Stimulated activated CD4-positive, alpha-beta T cell treated with anti-CD3 and anti-CD28 coated beads, Interleukin-2, amount 100 ng/mL, for 24 hours (primary cell): ENCODE measurements around the gene ATP6V1G2.

Source experiments
- DNase-seq, 2 donors: peaks; one replicate each; pipeline ENCODE4 v3.0.0-alpha.2; 2020

Gene ATP6V1G2

DNA sequence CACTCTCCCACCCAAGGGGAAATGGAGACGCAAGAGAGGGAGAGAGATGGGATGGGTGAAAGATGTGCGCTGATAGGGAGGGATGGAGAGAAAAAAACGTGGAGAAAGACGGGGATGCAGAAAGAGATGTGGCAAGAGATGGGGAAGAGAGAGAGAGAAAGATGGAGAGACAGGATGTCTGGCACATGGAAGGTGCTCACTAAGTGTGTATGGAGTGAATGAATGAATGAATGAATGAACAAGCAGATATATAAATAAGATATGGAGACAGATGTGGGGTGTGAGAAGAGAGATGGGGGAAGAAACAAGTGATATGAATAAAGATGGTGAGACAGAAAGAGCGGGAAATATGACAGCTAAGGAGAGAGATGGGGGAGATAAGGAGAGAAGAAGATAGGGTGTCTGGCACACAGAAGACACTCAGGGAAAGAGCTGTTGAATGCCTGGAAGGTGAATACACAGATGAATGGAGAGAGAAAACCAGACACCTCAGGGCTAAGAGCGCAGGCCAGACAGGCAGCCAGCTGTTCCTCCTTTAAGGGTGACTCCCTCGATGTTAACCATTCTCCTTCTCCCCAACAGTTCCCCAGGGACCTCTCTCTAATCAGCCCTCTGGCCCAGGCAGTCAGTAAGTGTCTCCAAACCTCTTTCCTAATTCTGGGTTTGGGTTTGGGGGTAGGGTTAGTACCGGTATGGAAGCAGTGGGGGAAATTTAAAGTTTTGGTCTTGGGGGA, 29.7 kb upstream of the ATP6V1G2 start:
- no peak for DNase-seq

DNA sequence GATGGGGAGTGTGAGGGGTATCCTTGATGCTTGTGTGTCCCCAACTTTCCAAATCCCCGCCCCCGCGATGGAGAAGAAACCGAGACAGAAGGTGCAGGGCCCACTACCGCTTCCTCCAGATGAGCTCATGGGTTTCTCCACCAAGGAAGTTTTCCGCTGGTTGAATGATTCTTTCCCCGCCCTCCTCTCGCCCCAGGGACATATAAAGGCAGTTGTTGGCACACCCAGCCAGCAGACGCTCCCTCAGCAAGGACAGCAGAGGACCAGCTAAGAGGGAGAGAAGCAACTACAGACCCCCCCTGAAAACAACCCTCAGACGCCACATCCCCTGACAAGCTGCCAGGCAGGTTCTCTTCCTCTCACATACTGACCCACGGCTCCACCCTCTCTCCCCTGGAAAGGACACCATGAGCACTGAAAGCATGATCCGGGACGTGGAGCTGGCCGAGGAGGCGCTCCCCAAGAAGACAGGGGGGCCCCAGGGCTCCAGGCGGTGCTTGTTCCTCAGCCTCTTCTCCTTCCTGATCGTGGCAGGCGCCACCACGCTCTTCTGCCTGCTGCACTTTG, 29.0 kb upstream of the ATP6V1G2 start, which contains the start of gene TNF:
Gene TNF (plus strand): TSS at position 231 of the 567 bp plus-strand sequence. CDS start 177 bp downstream, at position 408.
- DNase-seq = peak; percentile 86 to 91

DNA sequence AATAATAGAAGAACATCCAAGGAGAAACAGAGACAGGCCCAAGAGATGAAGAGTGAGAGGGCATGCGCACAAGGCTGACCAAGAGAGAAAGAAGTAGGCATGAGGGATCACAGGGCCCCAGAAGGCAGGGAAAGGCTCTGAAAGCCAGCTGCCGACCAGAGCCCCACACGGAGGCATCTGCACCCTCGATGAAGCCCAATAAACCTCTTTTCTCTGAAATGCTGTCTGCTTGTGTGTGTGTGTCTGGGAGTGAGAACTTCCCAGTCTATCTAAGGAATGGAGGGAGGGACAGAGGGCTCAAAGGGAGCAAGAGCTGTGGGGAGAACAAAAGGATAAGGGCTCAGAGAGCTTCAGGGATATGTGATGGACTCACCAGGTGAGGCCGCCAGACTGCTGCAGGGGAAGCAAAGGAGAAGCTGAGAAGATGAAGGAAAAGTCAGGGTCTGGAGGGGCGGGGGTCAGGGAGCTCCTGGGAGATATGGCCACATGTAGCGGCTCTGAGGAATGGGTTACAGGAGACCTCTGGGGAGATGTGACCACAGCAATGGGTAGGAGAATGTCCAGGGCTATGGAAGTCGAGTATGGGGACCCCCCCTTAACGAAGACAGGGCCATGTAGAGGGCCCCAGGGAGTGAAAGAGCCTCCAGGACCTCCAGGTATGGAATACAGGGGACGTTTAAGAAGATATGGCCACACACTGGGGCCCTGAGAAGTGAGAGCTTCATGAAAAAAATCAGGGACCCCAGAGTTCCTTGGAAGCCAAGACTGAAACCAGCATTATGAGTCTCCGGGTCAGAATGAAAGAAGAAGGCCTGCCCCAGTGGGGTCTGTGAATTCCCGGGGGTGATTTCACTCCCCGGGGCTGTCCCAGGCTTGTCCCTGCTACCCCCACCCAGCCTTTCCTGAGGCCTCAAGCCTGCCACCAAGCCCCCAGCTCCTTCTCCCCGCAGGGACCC, 28.0 kb upstream of the ATP6V1G2 start:
- peak; percentile 62 to 72 for DNase-seq

DNA sequence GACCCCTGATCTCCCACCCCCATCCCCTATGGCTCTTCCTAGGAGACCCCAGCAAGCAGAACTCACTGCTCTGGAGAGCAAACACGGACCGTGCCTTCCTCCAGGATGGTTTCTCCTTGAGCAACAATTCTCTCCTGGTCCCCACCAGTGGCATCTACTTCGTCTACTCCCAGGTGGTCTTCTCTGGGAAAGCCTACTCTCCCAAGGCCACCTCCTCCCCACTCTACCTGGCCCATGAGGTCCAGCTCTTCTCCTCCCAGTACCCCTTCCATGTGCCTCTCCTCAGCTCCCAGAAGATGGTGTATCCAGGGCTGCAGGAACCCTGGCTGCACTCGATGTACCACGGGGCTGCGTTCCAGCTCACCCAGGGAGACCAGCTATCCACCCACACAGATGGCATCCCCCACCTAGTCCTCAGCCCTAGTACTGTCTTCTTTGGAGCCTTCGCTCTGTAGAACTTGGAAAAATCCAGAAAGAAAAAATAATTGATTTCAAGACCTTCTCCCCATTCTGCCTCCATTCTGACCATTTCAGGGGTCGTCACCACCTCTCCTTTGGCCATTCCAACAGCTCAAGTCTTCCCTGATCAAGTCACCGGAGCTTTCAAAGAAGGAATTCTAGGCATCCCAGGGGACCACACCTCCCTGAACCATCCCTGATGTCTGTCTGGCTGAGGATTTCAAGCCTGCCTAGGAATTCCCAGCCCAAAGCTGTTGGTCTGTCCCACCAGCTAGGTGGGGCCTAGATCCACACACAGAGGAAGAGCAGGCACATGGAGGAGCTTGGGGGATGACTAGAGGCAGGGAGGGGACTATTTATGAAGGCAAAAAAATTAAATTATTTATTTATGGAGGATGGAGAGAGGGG, 27.1 kb upstream of the ATP6V1G2 start:
- peak in 1 of 2 donors; percentile 37 for DNase-seq

DNA sequence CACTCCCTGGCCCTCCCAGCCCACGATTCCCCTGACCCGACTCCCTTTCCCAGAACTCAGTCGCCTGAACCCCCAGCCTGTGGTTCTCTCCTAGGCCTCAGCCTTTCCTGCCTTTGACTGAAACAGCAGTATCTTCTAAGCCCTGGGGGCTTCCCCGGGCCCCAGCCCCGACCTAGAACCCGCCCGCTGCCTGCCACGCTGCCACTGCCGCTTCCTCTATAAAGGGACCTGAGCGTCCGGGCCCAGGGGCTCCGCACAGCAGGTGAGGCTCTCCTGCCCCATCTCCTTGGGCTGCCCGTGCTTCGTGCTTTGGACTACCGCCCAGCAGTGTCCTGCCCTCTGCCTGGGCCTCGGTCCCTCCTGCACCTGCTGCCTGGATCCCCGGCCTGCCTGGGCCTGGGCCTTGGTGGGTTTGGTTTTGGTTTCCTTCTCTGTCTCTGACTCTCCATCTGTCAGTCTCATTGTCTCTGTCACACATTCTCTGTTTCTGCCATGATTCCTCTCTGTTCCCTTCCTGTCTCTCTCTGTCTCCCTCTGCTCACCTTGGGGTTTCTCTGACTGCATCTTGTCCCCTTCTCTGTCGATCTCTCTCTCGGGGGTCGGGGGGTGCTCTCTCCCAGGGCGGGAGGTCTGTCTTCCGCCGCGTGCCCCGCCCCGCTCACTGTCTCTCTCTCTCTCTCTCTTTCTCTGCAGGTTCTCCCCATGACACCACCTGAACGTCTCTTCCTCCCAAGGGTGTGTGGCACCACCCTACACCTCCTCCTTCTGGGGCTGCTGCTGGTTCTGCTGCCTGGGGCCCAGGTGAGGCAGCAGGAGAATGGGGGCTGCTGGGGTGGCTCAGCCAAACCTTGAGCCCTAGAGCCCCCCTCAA, 25.9 kb upstream of the ATP6V1G2 start, which contains the start of gene LTA:
Gene LTA (plus strand): TSS at position 249 of the 871 bp plus-strand sequence. CDS start 454 bp downstream, at position 703.
- peak; percentile 80 to 87 for DNase-seq

DNA sequence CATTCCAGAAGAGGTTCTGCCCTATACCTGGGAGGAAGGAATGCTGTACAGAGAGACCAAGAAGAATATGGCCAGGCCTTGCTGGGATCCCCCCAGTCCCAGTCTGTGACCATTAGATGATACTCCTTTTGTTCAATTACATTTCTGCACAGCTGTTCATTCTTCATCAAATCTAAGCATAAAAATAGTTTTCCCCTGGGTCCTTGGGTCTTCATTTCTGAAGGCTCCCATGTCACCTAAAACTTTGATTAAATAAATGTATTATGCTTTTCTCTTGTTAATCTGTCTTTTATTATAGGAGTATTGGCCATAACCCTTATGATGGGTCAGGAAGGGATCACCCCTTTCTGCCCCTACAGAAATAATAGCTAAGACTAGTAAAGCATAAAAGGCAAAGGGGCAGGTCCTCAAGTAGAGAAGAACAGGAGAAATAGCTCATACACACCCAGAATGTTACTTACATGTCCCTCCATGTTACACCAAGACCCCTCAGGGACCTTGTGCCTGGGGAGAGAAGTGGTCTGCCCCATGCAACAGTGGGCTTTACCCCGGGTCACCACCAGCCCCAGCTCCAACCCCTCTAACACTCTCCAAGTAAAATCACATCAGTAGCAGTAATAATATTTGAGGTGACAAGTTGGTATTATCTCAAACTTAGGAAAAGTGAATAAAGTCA, 23.6 kb upstream of the ATP6V1G2 start:
- no peak for DNase-seq

DNA sequence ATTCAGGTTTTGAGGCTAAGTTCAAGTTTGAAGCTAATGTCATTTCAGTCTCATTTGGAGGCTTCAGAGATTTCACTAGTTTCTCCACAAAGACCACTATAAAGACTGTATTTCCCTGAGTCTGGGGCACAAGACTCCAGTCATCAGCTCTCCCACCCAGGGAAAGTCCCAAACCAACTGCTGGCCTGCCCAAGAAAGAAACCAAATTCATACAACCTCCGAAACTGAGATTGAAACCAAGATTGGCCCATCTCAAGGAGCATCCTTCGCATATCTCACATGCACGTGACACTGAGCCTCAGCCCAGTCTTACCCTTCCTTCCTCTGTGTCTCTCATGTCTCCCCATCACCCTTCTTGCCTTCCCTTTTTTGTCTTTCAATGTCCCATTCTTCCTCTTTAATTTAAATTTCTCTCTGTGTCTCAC, 22.1 kb upstream of the ATP6V1G2 start:
- peak; percentile 65 to 74 for DNase-seq

DNA sequence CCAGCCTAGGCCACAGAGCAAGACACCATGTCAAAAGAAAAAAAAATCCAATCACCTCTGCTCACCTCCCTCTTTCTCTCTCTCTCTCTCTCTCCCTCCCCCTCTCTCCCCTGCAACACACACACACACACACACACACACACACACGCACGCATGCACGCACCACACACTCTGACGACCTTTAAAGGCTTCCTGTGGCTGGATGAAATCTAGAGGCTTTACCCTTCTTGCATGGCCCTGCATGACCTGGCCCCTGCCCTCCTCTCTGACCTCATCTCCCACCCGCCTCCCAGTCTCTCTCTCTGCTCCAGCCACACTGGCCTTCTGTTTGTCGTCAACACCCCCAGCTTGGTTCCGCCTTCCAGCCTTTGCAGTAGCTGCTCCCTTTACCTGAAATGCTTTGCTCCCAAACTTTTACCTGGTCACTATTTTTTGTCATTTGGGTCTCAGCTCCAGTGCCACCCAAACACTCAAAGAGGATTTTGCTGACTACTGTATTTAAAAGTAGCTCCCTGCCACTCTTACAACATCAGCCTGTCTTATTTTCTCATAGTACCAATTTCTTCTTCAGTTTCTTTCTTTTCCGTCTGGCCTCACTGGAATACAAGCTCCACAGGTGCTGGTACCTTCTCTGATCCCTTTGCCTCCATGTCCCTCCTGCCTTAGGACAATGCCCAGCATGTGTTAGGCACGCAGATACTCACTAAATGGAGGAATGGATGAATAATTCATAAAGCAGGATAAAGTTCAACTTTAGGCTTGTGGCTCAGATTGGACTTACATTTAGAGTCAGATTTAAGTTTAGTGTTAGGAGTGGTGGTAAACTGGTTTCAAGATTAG, 21.3 kb upstream of the ATP6V1G2 start:
- peak in 1 of 2 donors; percentile 50 for DNase-seq

DNA sequence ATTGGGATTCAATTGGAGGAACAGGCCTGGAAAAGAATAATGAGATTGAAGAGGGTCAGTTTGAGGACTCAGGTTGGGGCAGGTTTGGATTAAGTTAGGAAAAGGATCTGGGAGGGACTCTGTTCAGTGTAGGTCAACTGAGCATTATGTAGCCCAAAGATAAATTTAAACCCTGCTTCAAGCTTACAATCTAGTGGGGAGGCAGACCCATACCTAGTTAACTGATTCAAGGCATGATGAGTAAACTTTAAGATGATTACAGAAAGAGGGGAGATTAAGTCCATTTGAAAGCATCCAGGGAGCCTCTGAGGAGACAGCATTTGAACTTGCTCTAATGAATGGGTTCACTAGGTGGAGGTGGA, 14.3 kb upstream of the ATP6V1G2 start:
- no peak for DNase-seq

DNA sequence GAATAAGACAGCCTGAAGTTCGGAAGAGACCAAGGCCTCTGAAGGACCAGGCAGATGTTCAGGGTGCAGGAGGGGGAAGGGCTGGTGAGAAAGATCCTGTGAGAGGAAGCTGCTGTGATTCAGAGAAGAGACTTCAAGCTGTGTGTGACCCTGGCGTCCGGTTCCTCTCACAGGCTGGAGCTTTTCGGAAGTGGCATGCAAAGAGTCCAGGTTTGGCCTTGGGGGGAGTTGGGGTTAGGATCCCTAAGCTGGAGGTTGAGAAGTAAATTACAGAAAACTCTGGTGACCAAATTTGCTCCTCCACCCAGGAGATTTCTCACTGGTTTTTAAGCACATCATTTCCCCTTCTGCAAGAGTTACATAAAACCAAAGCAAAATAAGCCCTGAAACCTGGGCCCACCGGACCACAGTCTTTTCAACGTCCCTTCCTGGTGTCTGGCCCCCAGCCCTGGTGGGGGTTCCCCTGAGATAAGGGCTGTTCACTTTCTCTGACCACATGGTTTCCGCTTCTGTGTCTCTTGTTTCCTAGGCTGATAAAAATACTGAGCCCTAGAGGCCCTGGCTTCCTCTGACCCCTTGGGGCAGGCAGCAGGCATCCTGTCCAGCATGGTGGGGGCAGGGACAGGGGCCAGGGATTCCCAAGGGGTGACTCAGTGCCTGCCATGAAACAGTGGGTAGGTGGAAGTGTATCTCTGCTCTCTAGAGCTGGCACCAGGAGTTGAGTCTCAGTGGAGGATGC, 13.7 kb upstream of the ATP6V1G2 start:
- DNase-seq = peak; percentile 48 to 58

DNA sequence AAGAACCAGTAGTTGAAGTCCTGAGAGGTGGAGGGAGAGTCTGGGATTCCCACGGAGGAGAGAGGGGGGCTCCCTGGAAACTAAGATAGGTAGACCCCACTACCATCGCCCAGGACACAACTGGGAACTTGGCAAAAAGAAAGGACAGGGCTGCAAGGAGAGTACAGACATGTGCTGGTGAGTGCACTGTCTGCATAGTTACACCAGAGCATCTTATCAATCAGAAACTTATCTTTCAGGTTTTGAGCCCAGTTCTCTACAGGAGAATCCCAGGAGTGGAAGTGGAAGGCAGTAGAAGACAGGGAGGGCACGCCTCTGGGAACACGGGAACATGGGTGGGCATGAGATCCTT, 13.2 kb upstream of the ATP6V1G2 start:
- no peak for DNase-seq

DNA sequence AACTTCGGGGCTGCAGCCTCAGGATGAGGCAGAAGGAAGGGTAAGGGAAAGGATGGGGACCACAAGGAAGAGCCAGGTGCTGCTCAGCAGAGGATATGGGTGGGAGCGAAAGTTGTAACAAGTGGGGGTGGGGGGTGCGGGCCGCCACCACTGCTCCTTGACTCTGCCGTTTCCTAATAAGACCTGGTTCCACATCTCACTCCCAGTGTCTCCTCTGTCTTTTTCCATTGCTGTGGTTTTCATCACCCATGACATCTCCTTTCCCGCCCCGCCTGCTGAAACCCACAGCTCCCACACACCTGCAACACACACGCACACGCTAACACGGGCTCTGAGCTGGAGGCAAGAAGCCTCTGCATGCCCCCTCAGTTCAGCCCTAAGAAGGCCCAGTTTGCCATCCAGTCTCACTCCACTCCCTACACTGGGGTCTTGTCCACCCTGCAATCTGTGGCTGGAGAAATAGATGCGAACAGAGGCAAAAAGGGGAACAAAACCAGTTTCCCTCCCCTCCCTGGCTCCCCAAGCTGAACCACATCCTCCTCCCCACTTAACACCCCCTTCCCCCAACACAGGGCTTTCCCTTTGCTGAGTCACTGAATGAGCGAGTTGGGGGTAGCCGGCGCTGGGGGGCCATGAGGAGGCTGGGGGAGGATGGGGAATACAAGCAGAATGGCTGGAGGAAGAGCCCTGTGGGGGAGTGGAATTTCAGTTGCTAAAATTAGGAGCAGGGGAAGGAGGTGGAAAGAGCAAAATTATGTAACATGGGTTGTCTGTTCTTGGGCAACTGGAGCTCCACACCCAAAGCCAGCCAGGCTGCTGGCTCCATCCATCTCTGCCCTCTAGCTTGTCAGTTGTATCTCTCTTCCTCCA, 12.5 kb upstream of the ATP6V1G2 start:
- DNase-seq = peak; percentile 76 to 77

DNA sequence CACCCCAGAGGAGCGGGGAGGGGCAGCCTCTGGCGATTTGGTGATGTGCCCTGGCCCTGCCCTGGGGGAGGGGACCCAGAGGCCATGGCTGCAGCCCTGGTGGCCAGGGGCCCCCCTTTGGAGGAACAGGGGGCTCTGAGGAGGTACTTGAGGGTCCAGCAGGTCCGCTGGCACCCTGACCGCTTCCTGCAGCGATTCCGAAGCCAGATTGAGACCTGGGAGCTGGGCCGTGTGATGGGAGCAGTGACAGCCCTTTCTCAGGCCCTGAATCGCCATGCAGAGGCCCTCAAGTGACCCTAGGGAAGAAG, 11.9 kb upstream of the ATP6V1G2 start:
- DNase-seq = no peak

DNA sequence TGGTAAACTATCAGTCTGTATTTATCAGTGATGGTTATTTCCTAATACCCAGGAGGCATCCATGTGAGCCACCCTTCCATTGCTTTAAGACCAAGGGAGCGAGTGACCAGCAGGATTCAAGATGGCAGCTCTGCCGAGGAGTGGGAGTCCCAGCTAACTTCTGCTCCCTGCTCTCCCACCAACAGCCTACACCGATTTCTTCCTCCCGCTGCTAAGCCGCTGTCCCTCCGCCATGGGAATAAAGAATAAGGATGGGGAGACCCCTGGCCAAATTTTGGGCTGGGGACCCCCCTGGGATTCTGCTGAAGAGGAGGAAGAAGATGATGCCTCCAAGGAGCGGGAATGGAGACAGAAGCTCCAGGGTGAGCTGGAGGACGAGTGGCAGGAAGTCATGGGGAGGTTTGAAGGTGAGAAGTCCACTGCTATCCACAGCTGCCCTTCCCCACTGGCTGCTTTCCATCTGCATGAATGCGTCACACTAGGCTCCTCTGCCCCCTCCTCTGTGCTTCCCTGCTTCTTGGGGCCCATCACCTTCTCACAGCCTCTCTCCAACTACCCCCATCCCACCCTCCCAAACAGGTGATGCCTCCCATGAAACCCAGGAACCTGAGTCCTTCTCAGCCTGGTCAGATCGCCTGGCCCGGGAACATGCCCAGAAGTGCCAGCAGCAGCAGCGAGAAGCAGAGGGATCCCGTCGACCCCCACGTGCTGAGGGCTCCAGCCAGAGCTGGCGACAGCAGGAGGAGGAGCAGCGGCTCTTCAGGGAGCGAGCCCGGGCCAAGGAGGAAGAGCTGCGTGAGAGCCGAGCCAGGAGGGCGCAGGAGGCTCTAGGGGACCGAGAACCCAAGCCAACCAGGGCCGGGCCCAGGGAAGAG, 11.3 kb upstream of the ATP6V1G2 start:
- no peak for DNase-seq

DNA sequence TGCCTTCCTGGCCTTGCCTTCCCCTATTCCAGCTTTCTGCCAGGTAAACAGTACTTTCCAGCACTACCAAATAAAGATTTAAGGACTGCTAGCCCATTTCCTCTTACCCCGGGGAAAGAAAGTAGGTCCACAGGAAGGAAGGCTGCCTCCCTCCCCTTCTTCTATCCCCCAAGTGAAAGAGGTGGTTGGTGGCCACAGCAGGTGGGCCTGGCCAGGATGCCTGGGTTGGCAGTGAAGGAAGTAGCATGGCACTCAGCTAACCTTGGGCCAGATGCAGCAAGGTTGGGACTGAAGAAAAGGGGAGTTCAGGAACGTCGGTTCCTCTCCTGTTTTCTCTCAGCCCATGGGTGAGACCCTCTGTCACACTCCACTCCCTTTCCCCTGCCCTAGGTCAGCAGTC, 9.9 kb upstream of the ATP6V1G2 start:
- no peak for DNase-seq

DNA sequence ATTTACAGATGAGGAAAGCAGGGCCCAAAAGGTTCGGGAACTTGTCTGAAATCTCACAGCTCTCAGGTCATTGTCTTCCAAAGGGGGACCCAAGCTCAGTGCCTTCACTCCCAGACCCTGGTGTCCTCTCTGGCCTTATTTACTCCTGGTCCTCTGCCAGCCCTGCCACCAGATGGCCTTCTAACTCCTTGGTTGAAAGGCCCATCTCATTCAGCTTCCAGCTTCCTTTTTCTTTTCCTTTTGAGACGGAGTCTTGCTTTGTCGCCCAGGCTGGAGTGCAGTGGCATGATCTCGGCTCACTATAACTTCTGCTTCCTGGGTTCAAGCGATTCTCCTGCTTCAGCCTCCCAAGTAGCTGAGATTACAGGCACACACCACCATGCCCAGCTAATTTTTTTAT, 5.0 kb upstream of the ATP6V1G2 start:
- peak; percentile 66 to 76 for DNase-seq

DNA sequence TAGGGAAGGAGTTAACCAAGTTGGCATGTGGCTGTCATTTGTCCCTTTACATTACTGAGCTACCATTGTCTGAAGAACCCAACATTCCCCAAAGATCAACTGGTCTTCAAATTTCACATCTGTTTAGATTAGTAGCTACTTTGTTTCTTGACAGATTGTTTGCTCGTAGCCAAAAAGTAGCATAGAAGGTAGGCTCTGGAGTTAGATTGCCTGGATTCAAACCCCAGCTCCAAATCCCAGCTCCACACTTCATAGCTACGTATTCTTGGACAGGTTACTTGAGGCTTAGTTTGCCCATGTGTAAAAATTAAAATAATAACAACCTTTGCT, 2.1 kb upstream of the ATP6V1G2 start:
- DNase-seq = no peak
